ENCODE results near the gene ZNF474. TPM values are rescaled to one million over a fixed set of nuclear protein-coding genes. Genes with fewer than 3 reads are reported as not detected.

Gene ZNF474
- total RNA-seq, 2 experiments from 2014 or later = not detected

DNA sequence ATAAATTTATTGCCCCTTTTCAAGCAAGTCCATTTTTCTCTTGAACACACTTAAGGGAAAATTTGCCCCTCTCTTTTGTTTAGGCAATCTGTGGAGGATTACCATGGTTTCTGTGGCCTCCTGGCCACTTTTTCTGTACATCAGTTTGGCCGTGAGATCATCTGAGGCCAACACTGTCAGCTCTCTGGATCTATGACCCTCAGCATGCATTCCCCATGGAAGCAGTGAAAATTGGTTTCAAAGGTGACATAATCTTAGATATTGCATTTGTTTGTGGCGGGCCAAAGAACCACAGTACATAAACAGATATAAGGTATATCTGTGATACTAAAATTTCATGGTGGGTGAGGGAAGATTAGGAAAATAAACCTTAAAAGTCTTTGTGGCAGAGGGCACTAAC lies 4.6 kb upstream of the ZNF474 start:
- no peaks in the 10 kb centered on the region for H3K36me3 Mint-ChIP-seq (ENCODE audit: low read depth)
- H3K9me3 Mint-ChIP-seq = no peaks in the 10 kb centered on the region
- no peak overlapping the region for H3K27ac Mint-ChIP-seq
- no peaks in the 10 kb centered on the region for H3K27me3 Mint-ChIP-seq
- CTCF ChIA-PET = no interaction called here
- H3K4me3 Mint-ChIP-seq = no peak overlapping the region
- POLR2A ChIA-PET = no interaction called here
- no peak for DNase-seq
- H3K4me1 Mint-ChIP-seq = no peaks in the 10 kb centered on the region

DNA sequence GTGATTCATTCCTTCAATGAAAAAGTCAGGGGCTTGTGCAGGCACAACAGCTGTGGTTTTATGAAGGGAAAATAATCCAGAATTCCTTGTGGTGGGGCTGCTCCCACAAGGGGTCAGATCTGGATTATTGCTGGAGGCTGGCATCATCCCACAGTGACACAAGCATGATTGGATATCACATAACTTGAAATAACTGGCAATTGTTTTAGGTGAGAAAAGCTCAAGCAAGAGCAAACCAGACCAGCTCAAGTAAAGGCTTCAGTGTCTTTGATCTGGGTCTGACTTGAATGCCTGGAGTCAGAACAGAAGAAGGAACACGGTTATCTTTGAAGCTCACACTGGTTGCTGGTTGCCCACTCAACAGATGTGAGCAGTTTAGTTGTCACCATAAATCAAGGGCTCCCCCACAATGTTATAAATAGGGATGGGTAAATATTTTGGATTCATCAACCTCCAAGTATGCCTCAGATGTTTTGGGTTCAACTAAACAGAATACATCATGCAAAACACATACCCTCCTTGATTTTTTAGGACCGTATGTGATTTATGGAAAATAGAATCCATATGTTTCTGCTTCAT lies 3.1 kb upstream of the ZNF474 start:
- H3K27me3 Mint-ChIP-seq = no peaks in the 10 kb centered on the region
- ChIA-PET POLR2A (no interaction called here), CTCF (no interaction called here)
- no peaks in the 10 kb centered on the region for H3K4me1 Mint-ChIP-seq
- no peak overlapping the region for H3K27ac Mint-ChIP-seq
- no peak overlapping the region for H3K4me3 Mint-ChIP-seq
- no peak for DNase-seq
- H3K36me3 Mint-ChIP-seq (ENCODE audit: low read depth) = no peaks in the 10 kb centered on the region
- no peaks in the 10 kb centered on the region for H3K9me3 Mint-ChIP-seq

DNA sequence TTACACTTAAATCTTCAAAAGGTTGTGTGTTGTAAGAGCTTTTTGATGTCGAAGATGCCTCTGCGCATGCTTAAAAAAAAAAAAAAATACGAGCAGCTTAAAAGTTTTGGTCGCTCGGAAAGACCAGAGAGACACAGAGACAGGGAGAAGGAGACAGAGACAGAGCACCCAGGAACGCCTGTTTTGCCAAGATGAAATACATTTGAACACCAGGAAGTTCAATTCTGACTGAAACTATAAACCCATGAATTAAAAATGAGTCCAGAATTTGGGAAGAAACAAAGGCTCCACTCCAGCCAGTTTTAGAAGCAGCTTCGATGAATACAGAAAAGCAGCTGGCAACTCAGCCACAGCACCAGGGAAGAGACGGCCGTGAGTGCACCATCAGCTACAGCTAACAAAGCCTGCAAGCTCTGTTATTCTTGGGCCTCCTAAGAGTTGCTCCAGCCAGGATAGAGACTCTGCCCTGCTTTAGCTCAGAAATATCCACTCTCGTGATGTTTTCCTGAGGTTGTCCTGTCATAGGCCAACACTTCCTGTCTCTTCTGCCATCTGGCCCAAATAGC lies 2.5 kb upstream of the ZNF474 start:
- Mint-ChIP-seq H3K27me3 (no peaks in the 10 kb centered on the region), H3K4me1 (no peaks in the 10 kb centered on the region), H3K4me3 (no peak overlapping the region), H3K9me3 (no peaks in the 10 kb centered on the region), H3K36me3 (ENCODE audit: low read depth) (no peaks in the 10 kb centered on the region), H3K27ac (no peak overlapping the region)
- ChIA-PET POLR2A (no interaction called here), CTCF (no interaction called here)
- DNase-seq = no peak

DNA sequence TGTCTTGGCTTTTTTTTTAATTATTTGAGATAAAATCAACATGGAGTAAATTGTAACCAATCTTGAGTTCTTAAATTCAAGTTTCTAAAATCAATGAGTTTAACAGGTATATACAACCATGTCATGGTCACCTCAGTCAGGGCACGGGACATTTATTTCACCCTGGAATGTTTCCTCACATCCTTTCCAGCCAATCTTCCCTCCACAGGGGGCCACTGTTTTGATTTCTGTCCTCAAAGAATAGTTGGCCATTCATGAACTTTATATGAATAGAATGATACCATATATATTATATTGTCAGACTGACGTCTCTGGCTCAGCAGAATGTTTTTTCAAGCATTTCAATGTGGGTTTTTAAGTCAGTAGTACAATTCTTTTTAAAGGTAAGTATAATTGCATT lies 806 bp downstream of the ZNF474 start:
- CTCF ChIA-PET = no interaction called here
- Mint-ChIP-seq H3K36me3 (ENCODE audit: low read depth) (no peaks in the 10 kb centered on the region), H3K27ac (no peak overlapping the region), H3K4me1 (no peaks in the 10 kb centered on the region), H3K27me3 (no peaks in the 10 kb centered on the region), H3K9me3 (no peaks in the 10 kb centered on the region), H3K4me3 (no peak overlapping the region)
- no peak for DNase-seq
- POLR2A ChIA-PET = no interaction called here

DNA sequence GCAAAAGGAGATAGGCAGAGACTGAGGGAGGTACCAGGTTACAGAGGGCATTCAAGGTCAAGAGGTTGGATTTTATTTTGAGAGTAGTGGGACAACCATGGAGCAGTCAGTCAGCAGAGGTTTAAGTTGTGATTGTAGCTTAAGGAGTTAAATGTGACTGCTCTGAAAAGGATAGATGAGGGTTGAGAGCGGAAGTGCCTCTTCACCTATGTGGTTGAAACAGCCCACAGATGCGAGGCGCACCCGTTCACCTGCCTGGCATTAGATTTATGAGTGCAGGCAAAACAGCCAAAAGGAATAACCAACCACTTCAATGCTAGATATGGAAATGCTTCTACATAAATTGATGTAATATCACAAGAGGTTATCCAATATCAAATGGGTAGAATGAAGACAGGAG lies 8.4 kb downstream of the ZNF474 start:
- no peaks in the 10 kb centered on the region for H3K36me3 Mint-ChIP-seq (ENCODE audit: low read depth)
- H3K27ac Mint-ChIP-seq = no peak overlapping the region
- H3K27me3 Mint-ChIP-seq = no peaks in the 10 kb centered on the region
- peaks cover 11% of the 10 kb centered on the region for H3K4me1 Mint-ChIP-seq
- ChIA-PET POLR2A (interaction anchor here (0.6 kb wide), 1 partner anchor 546 kb away, joined by 3 read pairs; no protein-coding TSS in a partner anchor), CTCF (no interaction called here)
- peak; percentile 41 for DNase-seq
- no peaks in the 10 kb centered on the region for H3K9me3 Mint-ChIP-seq
- H3K4me3 Mint-ChIP-seq = no peak overlapping the region

DNA sequence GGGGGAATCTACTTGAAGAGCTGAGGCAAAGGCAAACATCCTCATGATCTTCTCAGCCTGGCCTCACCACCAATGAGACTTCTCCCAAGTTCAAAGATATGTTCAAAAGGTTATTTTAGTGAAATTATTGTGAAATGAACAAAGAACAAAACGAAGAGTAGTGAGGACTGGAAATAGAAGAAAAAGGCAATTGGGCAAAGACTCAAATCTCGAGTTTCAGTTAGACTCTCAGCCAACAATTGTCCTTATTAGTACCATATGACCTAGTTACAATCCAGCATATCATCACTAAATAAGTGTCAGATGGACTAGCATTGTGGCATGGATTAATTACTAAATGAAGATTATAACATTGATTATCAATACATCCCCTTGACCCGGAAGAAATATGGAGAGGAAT lies 9.0 kb downstream of the ZNF474 start:
- no peak for DNase-seq
- H3K27ac Mint-ChIP-seq = no peak overlapping the region
- no peaks in the 10 kb centered on the region for H3K36me3 Mint-ChIP-seq (ENCODE audit: low read depth)
- ChIA-PET CTCF (no interaction called here), POLR2A (no interaction called here)
- no peak overlapping the region for H3K4me3 Mint-ChIP-seq
- H3K4me1 Mint-ChIP-seq = peaks cover 11% of the 10 kb centered on the region
- no peaks in the 10 kb centered on the region for H3K9me3 Mint-ChIP-seq
- no peaks in the 10 kb centered on the region for H3K27me3 Mint-ChIP-seq

DNA sequence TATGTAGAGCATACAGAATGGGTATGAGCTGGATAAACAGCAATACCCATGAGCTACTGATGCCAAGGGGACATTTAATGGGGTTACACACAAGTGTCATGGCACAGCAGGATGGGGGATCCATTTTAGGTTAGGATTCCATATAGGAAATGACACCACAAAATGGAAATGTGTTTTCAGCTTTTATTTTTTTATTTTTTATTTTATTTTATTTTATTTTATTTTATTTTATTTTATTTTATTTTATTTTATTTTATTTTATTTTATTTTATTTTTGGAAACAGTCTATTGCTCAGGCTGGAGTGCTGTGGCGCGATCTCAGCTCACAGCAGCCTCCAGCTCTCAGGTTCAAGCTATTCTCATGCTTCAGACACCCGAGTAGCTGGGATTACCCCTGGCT lies 11.6 kb downstream of the ZNF474 start:
- H3K4me1 Mint-ChIP-seq = peaks cover 11% of the 10 kb centered on the region
- POLR2A ChIA-PET = no interaction called here
- no peaks in the 10 kb centered on the region for H3K36me3 Mint-ChIP-seq (ENCODE audit: low read depth)
- no peak overlapping the region for H3K27ac Mint-ChIP-seq
- CTCF ChIA-PET = no interaction called here
- no peak overlapping the region for H3K4me3 Mint-ChIP-seq
- no peak for DNase-seq
- no peaks in the 10 kb centered on the region for H3K9me3 Mint-ChIP-seq
- no peaks in the 10 kb centered on the region for H3K27me3 Mint-ChIP-seq

DNA sequence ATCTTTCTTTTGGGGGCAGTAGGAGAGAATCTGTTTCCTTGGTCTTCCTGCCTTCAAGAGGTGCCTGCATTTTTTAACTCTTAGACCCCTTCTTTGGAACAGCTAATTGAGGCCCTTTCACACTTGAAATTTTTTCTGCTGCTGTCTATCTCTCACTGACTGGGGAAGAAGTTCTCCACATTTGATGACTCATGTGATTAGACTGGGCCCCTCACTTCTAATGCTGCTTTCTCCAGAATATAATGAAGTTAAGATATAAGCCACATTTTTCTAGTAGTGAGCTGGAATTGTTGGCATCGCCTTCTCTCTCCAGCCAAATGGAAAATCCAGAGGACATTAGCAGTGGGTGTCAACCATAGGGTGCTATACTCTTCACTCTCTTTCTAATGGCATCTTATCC lies 12.4 kb downstream of the ZNF474 start:
- no peaks in the 10 kb centered on the region for H3K27me3 Mint-ChIP-seq
- CTCF ChIA-PET = no interaction called here
- peaks cover 11% of the 10 kb centered on the region for H3K4me1 Mint-ChIP-seq
- POLR2A ChIA-PET = no interaction called here
- no peak overlapping the region for H3K27ac Mint-ChIP-seq
- no peaks in the 10 kb centered on the region for H3K36me3 Mint-ChIP-seq (ENCODE audit: low read depth)
- no peaks in the 10 kb centered on the region for H3K9me3 Mint-ChIP-seq
- DNase-seq = no peak
- no peak overlapping the region for H3K4me3 Mint-ChIP-seq

DNA sequence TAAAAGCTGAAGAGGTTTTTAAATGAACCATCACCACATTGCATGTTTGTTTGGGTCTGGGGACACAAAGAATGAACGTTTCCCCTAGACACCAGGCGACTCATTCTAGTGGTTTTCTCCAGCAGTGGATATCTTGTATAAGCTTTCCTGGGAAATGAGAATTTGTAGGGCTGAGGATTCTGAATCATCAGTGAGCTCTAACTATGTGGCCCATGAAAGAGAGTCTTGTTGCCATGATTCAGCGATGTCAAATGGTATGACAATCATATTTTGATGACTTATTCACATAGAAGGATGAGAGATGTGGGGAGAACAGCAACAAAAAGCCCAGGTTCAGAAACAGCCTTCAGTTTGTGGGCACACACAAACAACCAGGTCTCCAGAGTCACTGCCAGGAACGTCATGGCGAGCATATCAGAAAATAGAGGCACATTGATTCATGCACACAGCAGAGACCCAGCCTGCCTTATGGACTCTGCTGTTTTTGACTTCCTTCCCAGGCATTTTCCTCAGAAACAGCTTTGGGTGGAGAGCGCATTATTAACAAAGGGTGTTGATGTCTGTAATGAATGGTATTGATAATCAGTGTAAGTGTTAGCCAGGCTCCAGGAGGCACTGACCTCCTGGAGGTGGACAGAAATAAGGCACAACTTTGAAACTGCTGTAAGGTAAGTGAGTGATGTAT lies 13.3 kb downstream of the ZNF474 start:
- ChIA-PET POLR2A (no interaction called here), CTCF (no interaction called here)
- H3K36me3 Mint-ChIP-seq (ENCODE audit: low read depth) = no peaks in the 10 kb centered on the region
- H3K27ac Mint-ChIP-seq = no peak overlapping the region
- peaks cover 4% of the 10 kb centered on the region for H3K4me1 Mint-ChIP-seq
- no peak for DNase-seq
- H3K27me3 Mint-ChIP-seq = no peaks in the 10 kb centered on the region
- H3K4me3 Mint-ChIP-seq = no peak overlapping the region
- H3K9me3 Mint-ChIP-seq = no peaks in the 10 kb centered on the region

DNA sequence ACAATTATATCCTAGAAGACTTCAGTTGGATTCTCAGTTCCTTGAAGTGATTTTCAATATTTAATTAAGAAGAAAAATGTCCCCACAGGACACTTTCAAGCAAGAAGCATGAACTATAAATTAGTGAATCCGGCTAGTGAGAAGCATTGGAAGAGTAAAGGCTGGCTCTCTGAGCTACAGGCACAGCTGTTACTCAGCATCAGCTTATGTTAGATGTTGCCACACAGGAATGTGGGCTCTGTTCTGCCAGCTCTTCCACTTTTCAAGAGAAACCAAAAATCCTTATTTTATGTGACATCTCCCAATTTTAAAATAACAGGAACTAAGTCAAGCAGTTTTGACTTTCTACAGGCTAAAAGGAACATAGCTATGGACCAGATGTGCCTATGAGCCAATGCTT lies 14.9 kb downstream of the ZNF474 start:
- no peak overlapping the region for H3K27ac Mint-ChIP-seq
- H3K27me3 Mint-ChIP-seq = no peaks in the 10 kb centered on the region
- no peaks in the 10 kb centered on the region for H3K36me3 Mint-ChIP-seq (ENCODE audit: low read depth)
- H3K4me1 Mint-ChIP-seq = no peaks in the 10 kb centered on the region
- no peak overlapping the region for H3K4me3 Mint-ChIP-seq
- no peak for DNase-seq
- ChIA-PET POLR2A (no interaction called here), CTCF (no interaction called here)
- no peaks in the 10 kb centered on the region for H3K9me3 Mint-ChIP-seq

DNA sequence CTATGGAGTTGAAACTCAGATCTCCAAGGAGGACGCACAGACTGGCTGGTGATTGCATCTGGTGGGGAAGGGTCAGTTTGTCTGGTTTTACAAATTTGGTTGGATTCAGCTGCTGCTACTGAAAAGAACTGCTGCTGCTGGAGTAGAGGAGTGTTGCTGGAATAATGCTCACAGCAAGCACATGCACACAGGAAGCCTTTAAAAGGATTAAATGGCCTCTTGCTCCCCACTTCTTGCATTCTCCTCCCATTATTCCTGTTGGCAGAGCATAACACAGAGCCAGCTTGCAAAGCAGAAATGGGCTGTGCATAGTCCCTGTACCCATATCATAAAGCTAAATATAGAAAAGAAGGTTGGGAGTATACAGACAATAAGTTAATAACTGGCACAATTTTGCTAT lies 16.6 kb downstream of the ZNF474 start:
- ChIA-PET POLR2A (no interaction called here), CTCF (no interaction called here)
- Mint-ChIP-seq H3K9me3 (no peaks in the 10 kb centered on the region), H3K36me3 (ENCODE audit: low read depth) (no peaks in the 10 kb centered on the region), H3K27ac (no peak overlapping the region), H3K27me3 (no peaks in the 10 kb centered on the region), H3K4me3 (no peak overlapping the region), H3K4me1 (no peaks in the 10 kb centered on the region)
- DNase-seq = no peak

DNA sequence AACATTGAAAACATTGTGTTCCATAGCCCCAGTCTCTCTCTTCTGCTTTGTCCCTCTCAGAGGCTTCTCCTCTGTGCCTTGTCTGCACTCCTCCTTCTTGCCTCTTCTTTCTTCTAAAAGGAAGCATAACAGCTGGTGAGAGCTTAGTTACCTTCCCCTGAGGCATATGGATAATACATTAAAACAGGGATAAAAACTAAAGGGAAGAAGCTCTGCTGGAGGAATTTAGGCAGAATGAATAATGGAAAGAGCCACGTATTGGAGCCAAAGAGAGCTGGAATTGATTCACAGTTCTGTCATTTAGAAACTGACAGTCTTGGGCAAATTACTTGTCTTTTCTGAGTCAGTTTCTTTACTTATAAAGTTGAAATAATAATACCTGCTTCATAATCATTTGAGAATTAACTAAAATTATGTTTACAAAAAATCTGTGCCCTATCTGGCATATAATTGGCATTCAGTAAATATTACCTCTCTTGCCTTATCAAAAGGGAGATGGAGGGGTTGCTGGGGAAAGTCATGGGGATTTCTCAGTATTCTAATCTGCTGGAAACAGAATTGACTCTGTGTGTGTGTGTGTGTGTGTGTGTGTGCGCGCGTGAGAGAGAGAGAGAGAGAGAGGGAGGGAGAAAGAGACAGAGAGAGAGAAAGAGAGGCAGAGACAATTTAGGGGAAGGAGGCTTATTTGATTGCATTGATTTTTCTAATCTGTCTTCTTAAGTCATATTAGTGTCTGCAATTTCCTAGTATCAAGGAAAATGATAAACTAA lies 20.2 kb downstream of the ZNF474 start:
- no peaks in the 10 kb centered on the region for H3K9me3 Mint-ChIP-seq
- ChIA-PET POLR2A (no interaction called here), CTCF (no interaction called here)
- DNase-seq = no peak
- H3K4me3 Mint-ChIP-seq = no peak overlapping the region
- no peaks in the 10 kb centered on the region for H3K36me3 Mint-ChIP-seq (ENCODE audit: low read depth)
- no peaks in the 10 kb centered on the region for H3K27me3 Mint-ChIP-seq
- H3K4me1 Mint-ChIP-seq = no peaks in the 10 kb centered on the region
- H3K27ac Mint-ChIP-seq = no peak overlapping the region

DNA sequence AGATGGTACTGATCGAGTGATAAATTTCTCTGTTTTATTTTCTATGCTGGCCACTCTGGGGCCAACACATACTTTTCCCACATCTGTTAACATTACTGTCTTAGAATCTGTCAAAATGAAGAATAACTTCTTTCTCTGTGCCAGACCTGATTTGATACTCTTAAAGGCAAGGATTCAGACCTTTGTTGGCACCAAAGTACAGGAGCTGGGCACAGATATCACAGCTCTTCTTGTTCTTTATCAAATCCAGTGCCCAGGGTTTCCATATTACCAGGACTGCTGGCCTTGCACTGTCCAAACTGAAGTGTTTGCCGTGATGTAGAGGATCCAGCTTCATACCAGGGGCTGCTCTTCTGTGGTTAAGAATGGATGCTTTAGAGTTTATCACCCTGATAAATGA lies 20.9 kb downstream of the ZNF474 start:
- H3K36me3 Mint-ChIP-seq (ENCODE audit: low read depth) = no peaks in the 10 kb centered on the region
- H3K27me3 Mint-ChIP-seq = no peaks in the 10 kb centered on the region
- ChIA-PET POLR2A (no interaction called here), CTCF (no interaction called here)
- no peak overlapping the region for H3K27ac Mint-ChIP-seq
- no peak for DNase-seq
- no peak overlapping the region for H3K4me3 Mint-ChIP-seq
- no peaks in the 10 kb centered on the region for H3K9me3 Mint-ChIP-seq
- H3K4me1 Mint-ChIP-seq = no peaks in the 10 kb centered on the region
